Activated CD8-positive, alpha-beta T cell treated with anti-CD3 and anti-CD28 coated beads for 36 hours (primary cell): Measurements from ENCODE around the gene AGO3. TPM values are rescaled to one million over a fixed set of nuclear protein-coding genes. Genes with fewer than 3 reads are reported as not detected.

Experiments
- ATAC-seq: fragments of 200-7000 bp; cut with Tn5 transposase; one replicate; pipeline ENCODE4 v1.10.0; 2021; ENCODE audit warnings: mild to moderate bottlenecking, moderate library complexity
- CTCF ChIA-PET: fragments of 350-600 bp; sonication (Branson Sonifier 250); formaldehyde crosslinking; loops from one replicate; lab custom pipeline; 2021; ENCODE audit warnings: antibody characterized with exemption; lab: Charles Lee
- POLR2A ChIA-PET: fragments of 350-600 bp; sonication (Branson Sonifier 250); formaldehyde crosslinking; loops from one replicate; lab custom pipeline; 2021; ENCODE audit warnings: antibody characterized with exemption; lab: Charles Lee
- DNase-seq: peaks from one replicate; pipeline ENCODE4 v3.0.0-alpha.2; 2020
- H3K27ac Mint-ChIP-seq: one replicate; pipeline ENCODE4 v1.8.0; 2021; ENCODE audit warnings: mild to moderate bottlenecking, mixed read lengths
- H3K27me3 Mint-ChIP-seq: one replicate; pipeline ENCODE4 v1.8.0; 2021; ENCODE audit warnings: mixed read lengths
- H3K36me3 Mint-ChIP-seq: one replicate; pipeline ENCODE4 v1.8.0; 2021; ENCODE audit warnings: low read depth, mixed read lengths
- H3K4me1 Mint-ChIP-seq: one replicate; pipeline ENCODE4 v1.8.0; 2021; ENCODE audit warnings: low read depth, mixed read lengths
- H3K4me3 Mint-ChIP-seq: one replicate; pipeline ENCODE4 v1.8.0; 2021; ENCODE audit warnings: mild to moderate bottlenecking, moderate library complexity, mixed read lengths
- H3K9me3 Mint-ChIP-seq: one replicate; pipeline ENCODE4 v1.8.0; 2021; ENCODE audit warnings: mixed read lengths
- CTCF ChIP-seq: fragments of 200-600 bp; IDR thresholded peaks from one replicate; pipeline ENCODE4 v1.8.0; 2022; ENCODE audit warnings: antibody characterized with exemption, mild to moderate bottlenecking
- intact Hi-C: fragments of 100-400 bp; cut with micrococcal nuclease; formaldehyde crosslinking; loops from one replicate; pipeline ENCODE4 v1.10.0; 2022
- total RNA-seq, 2 experiments: library from RNA; stranded (reverse); gene quantifications; one replicate each; pipeline ENCODE4 v1.2.3, GENCODE V29; 2021

The AGO3 gene
- total RNA-seq, 2 experiments from 2014 or later = 27.7 to 30.0 TPM

- CTCF ChIA-PET = no interaction called here
- intact Hi-C loops = no loop called here
- ATAC-seq = no peak
- no peak for DNase-seq
- H3K4me3 Mint-ChIP-seq = no peak overlapping the region
- peaks cover 26% of the 10 kb centered on the region for H3K36me3 Mint-ChIP-seq
- TF ChIP-seq CTCF = no peak
- H3K9me3 Mint-ChIP-seq = peaks cover 3% of the 10 kb centered on the region
- H3K27me3 Mint-ChIP-seq = no peaks in the 10 kb centered on the region
- POLR2A ChIA-PET = interaction anchor here (1.4 kb wide), 1 partner anchor 17 kb away, joined by 3 read pairs; no protein-coding TSS in a partner anchor
- peaks cover 13% of the 10 kb centered on the region for H3K4me1 Mint-ChIP-seq
- H3K27ac Mint-ChIP-seq = no peak overlapping the region
Measured at GRCh38 chr1:36027766-36028165, 96.9 kb downstream of the AGO3 start.

GRCh38 chr1:36031441-36031840, 100.5 kb downstream of the AGO3 start:
- peaks cover 3% of the 10 kb centered on the region for H3K9me3 Mint-ChIP-seq
- H3K27ac Mint-ChIP-seq = no peak overlapping the region
- ChIA-PET POLR2A (no interaction called here), CTCF (no interaction called here)
- H3K4me1 Mint-ChIP-seq = no peaks in the 10 kb centered on the region
- intact Hi-C loops = no loop called here
- no peaks in the 10 kb centered on the region for H3K27me3 Mint-ChIP-seq
- no peak overlapping the region for H3K4me3 Mint-ChIP-seq
- no peak for TF ChIP-seq CTCF
- DNase-seq = no peak
- ATAC-seq = no peak
- H3K36me3 Mint-ChIP-seq = peaks cover 22% of the 10 kb centered on the region

GRCh38 chr1:36034692-36035091, 103.8 kb downstream of the AGO3 start:
- Mint-ChIP-seq H3K27ac (no peak overlapping the region), H3K27me3 (no peaks in the 10 kb centered on the region), H3K36me3 (peaks cover 7% of the 10 kb centered on the region), H3K4me1 (no peaks in the 10 kb centered on the region), H3K4me3 (no peak overlapping the region), H3K9me3 (no peaks in the 10 kb centered on the region)
- no peak for ATAC-seq
- no peak for DNase-seq
- intact Hi-C loops = no loop called here
- ChIA-PET POLR2A (interaction anchor here (0.5 kb wide), 1 partner anchor 203 kb away, joined by 3 read pairs; no protein-coding TSS in a partner anchor), CTCF (no interaction called here)
- TF ChIP-seq CTCF = no peak

GRCh38 chr1:36035154-36035553, 104.2 kb downstream of the AGO3 start:
- no peak for TF ChIP-seq CTCF
- ChIA-PET POLR2A (interaction anchor here (0.5 kb wide), 1 partner anchor 203 kb away, joined by 3 read pairs; no protein-coding TSS in a partner anchor), CTCF (no interaction called here)
- H3K36me3 Mint-ChIP-seq = peaks cover 10% of the 10 kb centered on the region
- no peaks in the 10 kb centered on the region for H3K27me3 Mint-ChIP-seq
- DNase-seq (no peak), ATAC-seq (no peak)
- no peak overlapping the region for H3K4me3 Mint-ChIP-seq
- intact Hi-C loops = no loop called here
- no peaks in the 10 kb centered on the region for H3K4me1 Mint-ChIP-seq
- H3K27ac Mint-ChIP-seq = no peak overlapping the region
- no peaks in the 10 kb centered on the region for H3K9me3 Mint-ChIP-seq

- no peaks in the 10 kb centered on the region for H3K27me3 Mint-ChIP-seq
- CTCF ChIA-PET = no interaction called here
Measured at GRCh38 chr1:36040238-36040637, 109.3 kb downstream of the AGO3 start.

More at GRCh38 chr1:36040238-36040637, 109.3 kb downstream of the AGO3 start:
- H3K4me3 Mint-ChIP-seq = no peak overlapping the region
- no peak for TF ChIP-seq CTCF
- H3K27ac Mint-ChIP-seq = no peak overlapping the region
- H3K9me3 Mint-ChIP-seq = no peaks in the 10 kb centered on the region
- no peak for ATAC-seq
- DNase-seq = no peak
- H3K36me3 Mint-ChIP-seq = peaks cover 17% of the 10 kb centered on the region
- no peaks in the 10 kb centered on the region for H3K4me1 Mint-ChIP-seq
- POLR2A ChIA-PET = no interaction called here
- intact Hi-C loops = no loop called here
